CD4-positive, alpha-beta T cell treated with Interleukin-12 subunit alpha and Interleukin-12 subunit beta, for 1 hour (primary cell): ENCODE results near the gene VWA5A.

Experiments used
- DNase-seq: peaks from one replicate; pipeline ENCODE4 v3.0.0-alpha.2; 2020

Gene VWA5A

GRCh38 chr11:124172101-124172500 lies 56.9 kb downstream of the VWA5A start:
- no peak for DNase-seq

GRCh38 chr11:124172599-124172998 lies 57.3 kb downstream of the VWA5A start:
- no peak for DNase-seq

- no peak for DNase-seq
These were observed 58.8 kb downstream of the VWA5A start for GRCh38 chr11:124174001-124174583.

GRCh38 chr11:124176925-124177715 lies 61.9 kb downstream of the VWA5A start:
- DNase-seq, result no peak

- DNase-seq, result no peak
These were observed 64.1 kb downstream of the VWA5A start for GRCh38 chr11:124179310-124179709.

GRCh38 chr11:124183068-124183467 lies 67.8 kb downstream of the VWA5A start, which contains the start of gene OR10D3:
Gene OR10D3, plus strand, starts transcription at chr11:124183345. Its CDS starts 1,925 bp downstream, at chr11:124185270.
- DNase-seq, result no peak

GRCh38 chr11:124190298-124191139 lies 75.3 kb downstream of the VWA5A start:
- no peak for DNase-seq

GRCh38 chr11:124193221-124194010 lies 78.2 kb downstream of the VWA5A start:
- DNase-seq, result no peak

GRCh38 chr11:124194293-124195188 lies 79.3 kb downstream of the VWA5A start:
- no peak for DNase-seq

- DNase-seq, result peak; percentile 32
These were observed 80.0 kb downstream of the VWA5A start for GRCh38 chr11:124195189-124195734.
